HG03521 (cell line): ENCODE results near the gene MUTYH.
"Not testable (repeated sequence)": the region's sequence is repeated elsewhere in the genome, so short reads cannot be mapped to it uniquely, and the experiment has no call there.

Experiments
- ATAC-seq: cut with Tn5 transposase; IDR thresholded peaks from one replicate; pipeline ENCODE4 v1.9.1; 2021; ENCODE audit warnings: mild to moderate bottlenecking, moderate library complexity; ENCODE audit not compliant: unreplicated experiment

The MUTYH gene

DNA sequence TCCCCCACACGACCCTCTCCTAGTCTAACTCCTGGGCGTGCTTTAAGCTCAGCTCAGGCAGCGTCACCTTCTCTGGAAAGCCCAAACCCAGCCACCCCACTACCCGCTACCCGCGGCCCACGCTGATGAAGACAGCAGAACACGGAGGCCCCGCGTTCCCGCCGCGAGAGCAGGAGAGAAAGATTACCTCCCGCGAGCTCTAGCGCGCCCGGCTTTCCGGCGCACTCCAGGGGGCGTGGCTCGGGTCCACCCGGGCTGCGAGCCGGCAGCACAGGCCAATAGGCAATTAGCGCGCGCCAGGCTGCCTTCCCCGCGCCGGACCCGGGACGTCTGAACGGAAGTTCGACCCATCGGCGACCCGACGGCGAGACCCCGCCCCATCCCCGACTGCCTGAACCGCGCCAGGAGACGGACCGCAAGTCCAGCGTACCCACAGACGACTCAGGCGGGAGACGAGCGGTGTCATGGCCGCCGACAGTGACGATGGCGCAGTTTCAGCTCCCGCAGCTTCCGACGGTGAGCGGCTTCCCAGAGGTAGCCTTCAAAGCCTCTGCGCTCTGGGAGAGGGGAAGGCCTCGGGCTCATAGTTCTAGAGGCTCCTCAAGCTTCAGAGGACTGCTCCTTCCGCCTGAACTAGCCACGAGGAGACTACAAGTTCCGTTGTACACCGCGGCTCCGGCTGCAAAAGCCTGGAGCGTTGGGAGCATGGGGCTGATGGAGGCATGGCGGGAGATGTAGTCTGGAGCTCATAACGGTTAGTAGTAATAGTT lies at the start of gene MUTYH, which contains the start of gene TOE1:
MUTYH (minus strand) TSS at position 652 of the 770 bp plus-strand sequence. CDS start 5,935 bp downstream, outside the sequence.
TOE1 (plus strand) TSS at position 382 of the 770 bp plus-strand sequence; CDS start at position 465, 83 bp downstream.
- ATAC-seq: peak; percentile 79

DNA sequence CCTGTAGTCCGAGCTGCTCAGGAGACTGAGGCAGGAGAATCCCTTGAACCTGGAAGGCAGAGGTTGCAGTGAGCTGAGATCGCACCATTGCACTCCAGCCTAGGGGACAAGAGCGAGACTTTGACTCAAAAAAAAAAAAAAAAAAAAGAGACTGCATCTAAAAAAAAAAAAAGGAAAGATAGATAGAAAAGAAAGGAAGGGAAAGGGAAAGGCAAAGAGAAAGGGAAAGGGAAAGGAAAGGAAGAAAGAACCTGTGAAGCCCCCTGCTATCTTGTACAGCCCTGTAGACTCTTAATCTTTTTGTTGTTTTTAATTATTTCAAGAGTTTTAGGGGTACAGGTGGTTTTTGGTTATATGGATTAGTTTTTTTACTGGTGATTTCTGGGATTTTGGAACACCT lies 46.0 kb upstream of the MUTYH start:
- ATAC-seq: no peak

DNA sequence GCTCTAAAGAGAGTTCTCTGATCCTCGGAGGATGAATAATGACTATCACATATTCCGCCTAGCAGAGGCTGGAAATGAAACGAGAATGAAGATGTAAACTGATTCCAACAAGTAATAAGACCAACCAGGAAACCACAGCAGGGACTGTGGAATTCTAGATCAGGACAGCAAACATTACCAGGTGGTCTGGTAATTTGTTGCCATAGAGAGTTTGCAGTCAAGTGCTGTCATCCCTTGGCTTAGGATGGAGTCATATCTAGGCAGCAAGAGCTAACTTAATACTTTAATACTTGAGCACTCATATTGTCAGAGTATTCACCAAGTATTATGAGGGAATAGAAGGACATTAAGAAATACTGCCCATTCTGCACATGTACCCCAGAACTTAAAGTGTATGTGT lies 45.1 kb upstream of the MUTYH start:
- no peak for ATAC-seq

DNA sequence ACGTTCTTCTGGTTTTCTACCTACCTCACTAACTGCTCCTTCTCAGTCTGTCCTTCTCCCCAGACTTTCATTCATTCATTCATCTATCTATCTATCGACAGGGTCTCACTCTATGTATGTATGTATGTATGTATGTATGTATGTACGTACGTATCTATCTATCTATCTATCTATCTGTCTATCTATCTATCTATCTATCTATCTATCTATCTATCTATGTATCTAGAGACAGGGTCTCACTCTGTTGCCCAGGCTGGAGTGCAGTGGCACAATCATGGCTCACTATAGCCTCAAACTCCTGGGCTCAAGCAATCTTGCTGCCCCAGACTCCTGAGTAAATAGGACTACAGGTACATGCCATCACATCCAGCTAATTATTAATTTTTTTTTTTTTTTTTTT lies 44.0 kb upstream of the MUTYH start:
- not testable (repeated sequence) for ATAC-seq

DNA sequence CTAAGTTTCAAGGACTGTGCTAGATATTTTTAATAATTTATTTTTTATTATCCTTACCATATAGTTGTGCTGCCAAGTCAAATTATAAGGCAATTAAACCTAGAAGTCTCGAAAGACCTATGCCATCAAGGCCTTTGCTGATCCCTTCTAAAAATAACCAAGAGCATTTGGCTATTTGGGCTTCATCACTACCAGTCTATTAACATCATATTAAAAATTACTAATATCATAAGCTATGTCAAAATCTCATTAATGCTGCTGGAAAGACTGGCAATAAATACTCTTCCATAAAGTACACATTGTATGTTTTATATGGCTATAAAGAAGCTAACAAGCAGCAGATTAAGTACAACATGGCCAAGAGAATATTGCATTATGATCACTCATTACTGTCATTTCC lies 43.0 kb upstream of the MUTYH start:
- no peak for ATAC-seq

DNA sequence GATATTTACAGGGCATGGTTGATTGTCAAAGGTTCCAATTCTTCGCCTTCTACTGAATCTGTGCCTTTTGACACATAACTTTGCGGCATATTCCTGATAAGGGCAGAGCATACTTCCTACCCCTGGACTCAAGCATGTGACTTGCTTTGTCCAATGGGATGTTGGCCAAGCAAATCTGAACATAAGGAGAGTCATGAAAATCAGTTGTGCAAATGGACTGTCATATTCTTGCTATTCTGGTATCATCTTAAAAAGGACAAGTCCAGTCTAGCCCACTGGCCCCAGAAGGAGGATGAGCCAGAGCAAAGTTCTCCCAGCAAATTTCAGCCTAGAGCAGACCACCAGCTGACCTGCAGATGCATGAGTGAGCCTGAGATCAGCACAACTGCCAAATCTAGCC lies 41.0 kb upstream of the MUTYH start:
- ATAC-seq: no peak

DNA sequence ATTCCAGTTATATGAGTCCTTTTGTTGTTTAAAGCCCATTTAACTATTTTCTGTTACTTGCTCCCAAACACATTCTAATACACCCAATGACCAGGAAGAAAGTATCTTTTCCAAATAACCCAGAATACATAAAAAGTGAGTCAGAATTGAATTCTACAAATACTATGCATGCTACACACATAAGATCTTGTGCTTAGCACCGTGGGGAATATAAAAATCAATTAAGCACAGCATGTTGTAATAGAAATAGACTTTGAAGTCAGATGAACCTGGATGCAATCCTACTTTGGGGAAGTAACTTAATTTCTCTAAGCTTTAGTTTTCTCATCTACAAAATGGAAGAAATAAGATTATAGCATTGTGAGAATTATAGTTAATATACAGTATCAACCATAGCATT lies 40.5 kb upstream of the MUTYH start:
- no peak for ATAC-seq

DNA sequence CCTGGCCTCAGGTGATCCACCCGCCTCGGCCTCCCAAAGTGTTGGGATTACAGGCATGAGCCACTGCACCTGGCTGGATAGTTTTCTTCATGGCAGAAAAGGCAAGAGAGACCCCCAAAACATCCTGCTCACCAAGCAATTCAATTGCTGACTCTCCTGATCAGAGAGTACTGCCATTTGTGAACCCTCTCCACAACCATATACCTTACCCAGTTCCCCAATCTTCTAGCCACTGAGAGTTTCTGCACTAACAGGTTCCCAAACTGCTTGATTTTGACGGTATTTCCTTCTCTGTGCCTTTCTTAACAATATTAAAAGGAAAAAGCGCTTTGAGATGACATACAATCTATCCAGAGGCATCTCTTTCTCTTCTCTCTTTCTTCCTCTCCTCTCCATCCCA lies 39.9 kb upstream of the MUTYH start:
- no peak for ATAC-seq

DNA sequence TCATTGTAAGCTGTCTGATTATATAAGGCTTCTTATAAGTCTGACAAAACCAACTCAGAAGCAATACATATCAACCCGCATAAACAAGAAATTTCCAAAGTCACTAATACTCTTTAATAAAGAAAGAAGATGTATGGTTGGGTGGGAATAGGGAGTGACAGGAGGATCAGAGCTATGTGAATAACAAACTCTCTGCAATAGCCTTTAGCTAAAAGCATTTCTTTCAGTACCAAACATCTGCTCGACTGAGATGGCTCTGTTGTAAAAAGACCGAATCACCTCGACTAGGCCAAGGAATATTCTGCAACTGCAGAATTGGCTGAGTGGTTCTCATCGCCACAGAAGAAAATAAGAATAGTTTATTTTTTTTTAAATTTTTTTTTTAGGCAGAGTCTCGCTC lies 39.3 kb upstream of the MUTYH start:
- ATAC-seq: no peak

DNA sequence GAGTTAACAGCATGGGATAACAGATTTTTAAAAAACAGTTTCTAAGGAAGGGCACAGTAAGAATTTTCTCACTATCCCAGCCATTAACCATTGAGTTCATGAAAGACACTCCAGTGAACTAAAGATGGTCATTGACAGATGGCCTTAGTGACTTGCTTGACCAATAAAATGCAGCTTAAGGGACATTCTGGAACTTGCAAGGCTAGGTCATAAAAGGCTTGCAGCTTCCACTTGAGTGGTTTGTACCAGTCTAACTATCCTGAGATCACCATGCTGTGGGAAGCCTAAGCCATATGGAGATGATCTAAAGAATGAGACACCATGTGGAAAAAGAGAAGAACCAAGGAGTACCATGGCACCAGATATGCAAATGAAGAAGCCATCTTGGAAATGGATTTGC lies 37.9 kb upstream of the MUTYH start:
- no peak for ATAC-seq

DNA sequence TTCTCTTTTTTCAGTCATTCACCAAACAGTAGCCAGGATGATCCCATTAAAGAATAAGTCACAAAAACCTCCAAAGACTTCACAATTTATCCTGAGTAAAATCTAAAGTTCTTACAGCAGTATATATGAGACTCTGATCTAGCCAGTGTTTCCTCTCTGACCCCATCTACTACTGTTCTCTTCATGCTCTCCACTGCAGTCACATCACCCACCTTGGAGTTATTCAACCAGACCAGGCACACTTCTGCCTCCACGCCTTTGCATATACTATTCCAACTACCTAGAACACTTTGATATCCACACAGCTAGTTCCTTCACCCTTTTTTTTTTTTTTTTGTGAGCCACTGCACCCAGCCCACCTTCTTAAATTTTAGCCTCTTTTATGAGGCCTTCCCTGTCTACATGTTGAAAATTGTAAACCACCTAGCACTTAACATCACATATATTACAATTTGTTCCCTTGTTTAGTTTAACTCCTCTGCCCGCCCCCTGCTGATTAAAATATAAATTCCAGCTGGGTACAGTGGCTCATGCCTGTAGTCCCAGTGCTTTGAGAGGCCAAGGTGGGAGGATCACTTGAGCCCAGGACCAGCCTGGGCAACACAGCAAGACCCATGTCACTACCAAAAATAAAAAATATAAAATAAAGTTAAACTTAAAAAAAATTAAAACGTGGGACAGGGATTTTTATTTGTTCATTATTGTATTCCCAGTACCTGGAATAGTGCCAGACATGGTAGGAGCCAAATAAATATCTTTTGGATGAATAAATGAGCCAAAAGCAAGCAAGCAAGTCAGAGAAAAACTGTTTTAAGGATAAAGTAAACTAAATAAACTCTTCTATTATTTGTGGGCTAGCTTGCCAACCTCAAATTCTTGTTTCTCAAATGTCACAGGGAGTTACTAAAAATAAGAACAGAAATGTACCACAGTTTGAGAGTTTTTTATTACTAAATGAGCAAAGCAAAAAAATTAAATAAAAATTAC lies 35.2 kb upstream of the MUTYH start:
- no peak for ATAC-seq

DNA sequence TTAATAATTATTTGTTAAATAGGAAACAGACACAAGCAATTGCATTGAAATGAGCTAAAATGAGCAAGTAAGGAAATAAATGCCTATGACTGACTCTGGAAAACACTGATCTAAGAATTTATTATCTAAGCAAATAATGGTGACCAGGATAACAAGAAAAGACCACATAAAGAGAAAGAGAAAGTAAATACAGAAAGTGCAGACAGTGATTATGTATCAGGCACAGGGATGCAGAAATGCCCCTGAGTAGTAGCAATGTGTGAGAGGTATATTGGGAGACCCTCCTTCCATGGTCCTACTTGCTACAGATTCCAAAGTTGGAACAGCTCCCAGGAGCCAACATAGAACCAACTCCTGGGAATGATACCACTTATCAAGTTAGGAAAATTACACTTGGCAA lies 33.3 kb upstream of the MUTYH start:
- ATAC-seq: no peak

DNA sequence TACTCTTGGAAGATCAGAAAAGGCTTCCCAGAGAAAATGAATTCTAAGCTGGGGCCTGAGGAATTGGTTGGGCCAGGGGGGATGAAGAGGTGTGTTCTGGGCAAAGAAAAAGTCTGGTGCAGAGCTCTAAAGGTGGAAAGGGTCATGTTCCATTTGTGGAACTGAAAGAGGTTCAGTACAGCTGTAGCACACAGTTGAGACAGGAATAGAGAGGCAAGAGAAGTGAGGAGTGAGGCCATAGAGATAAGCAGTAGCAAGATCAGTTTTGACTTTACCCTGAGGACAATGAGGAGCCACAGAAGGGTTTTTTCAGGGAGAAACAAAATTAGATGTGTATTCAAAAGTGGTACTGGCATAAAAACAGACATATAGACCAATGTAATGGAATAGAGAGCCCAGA lies 30.3 kb upstream of the MUTYH start:
- ATAC-seq: no peak

DNA sequence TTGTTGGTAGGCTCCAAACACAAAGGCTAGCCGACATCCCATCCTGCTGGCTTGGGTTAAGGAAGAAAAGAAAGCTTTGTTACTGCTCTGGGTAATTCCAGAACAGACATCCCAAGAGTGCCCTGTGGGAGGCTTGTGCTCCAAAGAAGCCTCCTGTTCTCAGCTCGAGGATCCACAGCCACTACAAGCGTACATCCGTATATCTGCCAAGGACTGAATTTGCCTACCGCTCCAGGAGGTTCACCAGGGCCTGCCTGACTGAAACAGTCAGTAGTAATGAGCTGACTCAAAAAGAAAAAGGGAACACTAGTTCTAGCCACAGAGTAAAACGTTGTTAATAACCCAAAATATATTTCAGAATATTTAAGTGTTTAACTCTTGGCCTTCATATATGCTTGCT lies 24.8 kb upstream of the MUTYH start:
- ATAC-seq: peak; percentile 46

DNA sequence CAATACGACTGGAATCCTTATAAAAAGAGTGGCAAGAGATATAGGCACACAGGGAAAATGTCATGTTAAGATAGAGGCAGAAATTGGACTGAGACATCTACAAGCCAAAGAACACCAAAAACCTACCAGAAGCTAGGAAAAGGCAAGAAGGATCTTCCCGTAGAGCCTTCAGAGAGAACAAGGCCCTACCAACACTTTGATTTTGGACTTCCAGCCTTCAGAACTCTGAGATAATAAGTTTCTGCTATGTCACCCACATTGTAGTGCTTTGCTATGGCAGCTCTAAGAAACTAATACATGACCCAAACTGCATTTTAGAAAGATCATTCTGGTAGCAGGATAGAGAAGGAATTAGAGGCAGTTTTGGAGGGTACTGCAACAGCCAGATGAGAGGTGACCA lies 24.1 kb upstream of the MUTYH start:
- no peak for ATAC-seq

DNA sequence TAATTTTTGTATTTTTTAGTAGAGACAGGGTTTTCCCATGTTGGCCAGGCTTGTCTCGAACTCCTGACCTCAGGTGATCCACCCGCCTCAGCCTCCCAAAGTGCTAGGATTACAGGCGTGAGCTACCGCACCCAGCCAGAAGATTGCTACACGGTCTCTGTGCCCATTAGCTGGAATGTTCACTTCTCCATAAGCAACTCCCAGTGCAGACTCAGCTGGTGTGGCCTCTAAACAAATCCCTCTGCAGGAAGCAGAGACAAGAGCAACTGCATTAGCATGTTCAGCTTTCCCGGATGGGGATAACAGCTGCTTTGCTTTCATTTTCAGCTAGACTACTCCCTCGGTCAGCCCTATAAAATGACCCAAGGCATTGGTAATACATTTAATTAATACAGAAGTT lies 20.7 kb upstream of the MUTYH start:
- not testable (repeated sequence) for ATAC-seq

DNA sequence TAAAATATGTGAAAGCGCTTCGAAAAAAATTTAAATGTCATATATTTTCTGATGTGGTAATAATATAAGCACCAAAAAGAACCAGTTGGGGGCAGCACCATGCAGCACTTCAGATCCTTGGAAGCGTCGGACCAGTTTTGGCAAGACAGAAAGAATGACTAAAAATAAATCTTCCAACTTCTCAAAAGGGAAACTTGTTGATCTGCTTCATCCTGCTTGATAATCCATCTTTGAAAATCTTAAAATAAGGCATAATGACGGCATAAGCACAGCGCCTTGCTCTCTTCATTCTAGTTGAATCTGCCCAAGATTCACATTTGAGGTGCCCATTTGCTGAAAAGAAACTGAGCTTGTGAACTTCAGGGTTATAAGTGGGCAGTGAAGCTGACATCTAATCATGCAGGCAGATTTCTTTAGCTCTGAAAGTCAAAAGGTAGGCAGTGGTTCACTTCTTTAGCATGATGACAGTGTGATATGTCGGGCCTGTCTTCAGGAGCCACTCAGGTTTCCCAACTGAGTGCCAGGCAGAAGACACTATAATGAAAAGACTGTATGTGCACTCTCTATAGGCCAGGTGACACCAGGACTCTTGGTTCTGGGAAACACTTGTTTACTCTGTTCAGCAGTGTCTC lies 19.8 kb upstream of the MUTYH start:
- ATAC-seq: no peak

DNA sequence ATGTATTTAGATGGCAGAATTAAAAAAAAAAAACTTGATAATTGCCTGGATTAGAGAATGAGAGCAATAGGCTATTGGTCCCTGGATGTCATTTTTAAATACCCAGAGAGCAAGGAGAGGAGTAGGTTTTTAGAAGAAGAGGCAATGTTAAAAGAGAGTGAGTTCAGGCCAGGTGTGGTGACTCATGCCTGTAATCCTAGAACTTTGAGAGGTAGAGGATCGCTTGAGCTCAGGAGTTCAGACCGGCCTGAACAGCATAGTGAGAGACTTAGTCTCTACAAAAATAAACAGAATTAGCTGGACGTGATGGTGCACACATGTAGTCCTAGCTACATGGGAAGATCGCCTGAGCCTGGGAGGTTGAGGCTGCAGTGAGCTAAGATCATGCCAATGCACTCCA lies 15.9 kb upstream of the MUTYH start:
- ATAC-seq: no peak

DNA sequence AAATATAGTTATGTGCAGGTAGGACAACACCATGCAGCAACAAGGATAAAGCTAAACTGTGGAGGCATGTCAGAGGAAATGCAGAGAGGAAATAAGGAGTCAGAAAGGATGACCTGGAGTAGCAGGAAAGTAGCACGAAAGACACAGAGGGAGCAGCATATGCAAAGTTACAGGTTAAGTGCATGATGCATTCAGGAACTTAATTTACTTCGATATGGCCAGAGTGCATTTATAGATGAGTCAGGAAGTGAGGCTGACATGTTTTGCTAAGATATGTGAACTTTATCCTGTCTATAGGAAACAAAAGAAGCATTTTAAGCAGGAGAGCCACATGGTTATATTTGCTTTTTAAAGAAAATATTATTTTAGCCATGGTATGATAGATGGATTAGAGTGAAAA lies 15.4 kb upstream of the MUTYH start:
- ATAC-seq: no peak

DNA sequence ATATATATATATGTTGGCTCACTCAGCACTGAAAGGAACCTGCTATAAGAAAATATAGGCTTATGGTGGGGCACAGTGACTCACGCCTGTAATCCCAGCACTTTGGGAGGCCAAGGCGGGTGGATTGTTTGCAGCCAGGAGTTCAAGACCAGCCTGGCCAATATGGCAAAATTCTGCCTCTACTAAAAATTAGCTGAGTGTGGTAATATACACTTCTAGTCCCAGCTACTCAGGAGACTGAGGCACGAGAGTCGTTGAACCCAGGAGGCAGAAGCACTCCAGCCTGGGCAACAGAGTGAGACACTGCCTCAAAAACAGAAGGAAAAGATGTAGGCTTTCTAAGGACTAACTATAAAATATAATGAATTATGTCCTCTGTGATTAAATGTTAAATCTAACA lies 14.6 kb upstream of the MUTYH start:
- no peak for ATAC-seq

DNA sequence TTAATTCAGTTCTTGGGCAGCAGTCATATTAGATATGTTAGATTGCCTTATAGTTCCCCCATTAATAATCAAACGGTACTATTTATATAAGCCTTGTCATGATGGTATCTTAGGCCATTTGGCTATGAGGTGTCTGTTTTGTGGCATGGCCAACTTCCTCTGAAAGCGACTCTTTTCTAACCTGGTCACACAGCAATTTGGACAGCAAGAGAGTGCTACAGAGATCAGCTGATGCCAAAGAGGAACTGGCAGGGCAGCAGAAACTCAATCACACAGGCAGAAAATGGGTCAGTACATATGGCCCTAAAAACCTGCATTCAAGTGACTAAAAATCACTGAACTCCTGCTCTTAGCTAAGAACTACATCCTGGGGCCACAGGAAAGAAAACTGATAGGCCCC lies 13.4 kb upstream of the MUTYH start:
- no peak for ATAC-seq
